Forelimb muscle (tissue), 1 donor: ENCODE measurements around the gene PPCDC. TPM values are rescaled to one million over a fixed set of nuclear protein-coding genes. Genes with fewer than 3 reads are reported as not detected.
"Not testable (repeated sequence)": the region's sequence is repeated elsewhere in the genome, so short reads cannot be mapped to it uniquely, and the experiment has no call there.

Experiments used
- DNase-seq: peaks from one replicate; pipeline ENCODE4 v3.0.0-alpha.2; 2013; ENCODE audit warnings: low read depth
- polyA plus RNA-seq: library from polyadenylated mRNA; unstranded; fragments of 120-200 nt; gene quantifications from one replicate; pipeline ENCODE4 v1.2.1, GENCODE V29; 2013; ENCODE audit not compliant: insufficient read length

PPCDC gene
- polyA plus RNA-seq, 1 donor: 6.1 TPM

DNA sequence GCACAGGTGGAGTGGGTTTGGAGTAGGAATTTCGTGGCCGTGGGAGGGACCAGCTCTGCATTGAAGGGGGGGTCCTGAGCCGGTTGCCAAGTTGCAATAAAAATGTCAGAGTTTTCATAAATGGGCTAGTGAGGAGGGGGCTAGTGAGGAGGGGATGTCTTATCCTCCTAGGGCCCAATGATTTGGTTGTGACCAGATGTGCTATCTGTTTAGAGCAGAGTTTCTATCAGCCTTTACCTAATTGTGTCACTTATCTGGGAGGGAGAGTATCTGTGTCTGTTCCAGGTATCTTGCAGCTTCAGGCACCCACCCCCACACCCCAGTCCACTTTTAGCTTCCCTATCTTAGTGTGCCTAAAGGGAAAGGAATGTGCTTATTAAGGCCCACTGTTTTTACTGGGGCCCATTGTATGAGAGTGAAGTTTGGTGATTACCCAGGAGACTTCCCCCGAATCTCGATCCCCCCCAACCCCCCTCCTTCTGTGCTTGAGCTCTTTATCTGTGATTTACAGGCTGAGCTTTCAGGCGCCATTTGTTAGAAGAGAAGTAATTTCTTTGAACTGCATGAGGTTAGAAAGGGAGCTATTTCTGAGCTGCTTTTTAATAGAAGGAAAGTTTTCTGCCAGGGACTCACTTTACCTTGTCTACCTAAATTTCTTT is 42.6 kb downstream of the PPCDC start:
- no peak for DNase-seq

DNA sequence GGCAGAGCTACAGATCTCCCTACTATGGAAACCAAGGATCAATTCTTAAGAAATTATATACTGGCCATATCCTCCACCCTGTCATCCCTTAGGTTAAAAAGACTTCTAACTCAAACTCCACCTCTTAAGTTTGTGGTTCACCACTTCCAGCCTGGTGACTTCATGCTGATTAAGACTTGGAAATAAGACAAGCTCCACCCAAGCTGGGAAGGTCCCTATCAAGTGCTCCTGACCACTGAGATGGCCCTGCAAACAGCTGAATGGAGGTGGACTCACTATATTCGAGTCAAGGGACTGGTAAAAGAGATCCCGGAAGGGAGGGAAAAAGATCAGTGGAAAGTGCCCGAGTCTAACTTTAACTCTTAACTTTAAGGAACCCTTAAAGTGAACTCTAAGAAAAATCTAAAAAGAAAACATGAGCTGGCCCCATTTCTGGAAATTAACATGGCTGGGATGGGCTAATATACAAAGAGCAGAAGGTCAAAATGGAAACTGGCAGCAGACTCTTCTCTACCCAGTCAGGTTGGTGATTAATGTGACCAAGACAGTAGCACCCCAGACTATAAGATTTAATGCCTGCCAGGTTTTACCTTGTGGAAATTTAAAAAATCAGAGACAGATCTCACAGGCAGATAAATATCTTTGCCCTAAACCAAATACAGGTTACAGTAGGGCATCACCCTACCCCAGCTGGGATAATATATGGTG is 43.9 kb downstream of the PPCDC start:
- no peak for DNase-seq

DNA sequence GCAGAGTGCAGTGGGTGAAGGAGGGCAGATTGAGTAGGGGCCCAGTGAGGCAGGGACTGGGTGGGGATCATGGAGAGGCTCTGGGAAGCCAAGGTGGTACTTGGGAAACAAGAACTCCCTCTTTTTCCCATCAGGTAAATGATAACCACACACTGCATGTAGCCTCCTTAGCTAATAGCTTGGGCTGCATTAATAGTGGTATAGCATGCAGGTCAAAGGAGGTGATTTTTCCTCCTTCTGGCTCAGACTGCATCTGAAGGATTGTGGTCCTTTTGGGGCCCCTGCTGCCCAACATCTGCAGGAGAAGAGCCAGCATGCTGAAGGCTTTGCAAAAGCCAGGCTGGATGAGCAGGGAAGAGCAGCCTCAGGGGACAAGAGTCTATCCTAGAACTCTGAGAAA is 45.4 kb downstream of the PPCDC start:
- no peak for DNase-seq

- DNase-seq: no peak
Observed at GRCh38 chr15:75069301-75069925, 46.0 kb downstream of the PPCDC start.

DNA sequence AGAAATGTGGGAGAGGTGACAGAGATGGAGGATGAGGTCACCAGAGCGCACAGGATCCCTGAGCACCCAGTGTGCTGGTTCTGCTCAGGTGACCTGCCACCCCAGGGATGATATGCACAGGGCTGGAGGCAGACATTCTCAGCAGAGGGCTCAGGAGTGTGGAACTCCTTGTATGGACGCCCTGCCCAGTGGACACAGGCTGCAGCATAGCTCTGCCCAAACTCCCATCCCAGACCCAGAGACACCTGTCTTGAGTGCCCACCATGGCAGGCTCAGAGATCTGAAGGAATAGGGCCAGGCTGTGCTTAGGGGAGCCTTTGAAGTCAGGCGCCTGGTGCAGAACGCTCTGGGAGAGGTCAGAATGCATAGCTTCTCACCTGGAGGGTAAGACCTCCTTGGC is 47.3 kb downstream of the PPCDC start:
- DNase-seq: no peak

- DNase-seq: no peak
Observed at GRCh38 chr15:75073197-75073596, 49.8 kb downstream of the PPCDC start.

DNA sequence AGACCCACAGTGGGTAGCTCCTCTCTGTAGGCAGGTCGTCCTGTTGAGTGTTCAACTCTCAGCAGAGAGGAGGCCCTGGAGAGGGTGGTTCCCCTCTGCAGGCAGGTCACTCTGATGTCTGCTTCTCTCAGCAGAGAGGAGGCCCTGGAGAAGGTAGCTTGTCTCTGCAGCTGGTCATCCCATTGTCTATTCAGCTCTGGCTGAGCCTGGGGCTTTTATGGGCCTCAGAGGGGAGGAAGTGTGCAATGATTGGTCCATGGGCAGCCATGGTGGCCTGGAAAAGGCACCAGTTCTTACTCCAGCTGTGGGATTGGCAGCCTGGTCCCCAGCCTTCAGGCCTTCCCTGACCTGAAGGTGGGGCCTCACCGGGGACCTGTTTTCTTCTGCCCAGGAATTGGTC is 52.9 kb downstream of the PPCDC start:
- DNase-seq: no peak

GRCh38 chr15:75077551-75077961 is 54.2 kb downstream of the PPCDC start:
- DNase-seq: not testable (repeated sequence)

- no peak for DNase-seq
Observed at GRCh38 chr15:75081150-75081549, 57.8 kb downstream of the PPCDC start.

DNA sequence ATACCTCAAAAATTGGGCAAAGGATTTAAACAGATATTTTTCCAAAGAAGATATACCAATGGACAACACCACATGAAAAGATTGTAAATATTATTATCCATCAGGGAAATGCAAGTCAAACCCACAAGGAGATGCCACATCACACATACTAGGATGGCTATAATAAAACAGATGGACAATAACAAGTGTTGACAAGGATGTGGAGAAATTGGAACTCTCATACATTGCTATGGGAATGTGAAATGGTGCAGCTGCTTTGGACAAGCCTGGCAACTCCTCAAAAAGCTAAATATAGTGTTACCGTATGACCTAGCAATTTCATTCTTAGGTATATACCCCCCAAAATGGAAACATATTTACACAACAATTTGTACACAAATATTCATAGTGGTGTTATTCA is 59.3 kb downstream of the PPCDC start:
- no peak for DNase-seq

DNA sequence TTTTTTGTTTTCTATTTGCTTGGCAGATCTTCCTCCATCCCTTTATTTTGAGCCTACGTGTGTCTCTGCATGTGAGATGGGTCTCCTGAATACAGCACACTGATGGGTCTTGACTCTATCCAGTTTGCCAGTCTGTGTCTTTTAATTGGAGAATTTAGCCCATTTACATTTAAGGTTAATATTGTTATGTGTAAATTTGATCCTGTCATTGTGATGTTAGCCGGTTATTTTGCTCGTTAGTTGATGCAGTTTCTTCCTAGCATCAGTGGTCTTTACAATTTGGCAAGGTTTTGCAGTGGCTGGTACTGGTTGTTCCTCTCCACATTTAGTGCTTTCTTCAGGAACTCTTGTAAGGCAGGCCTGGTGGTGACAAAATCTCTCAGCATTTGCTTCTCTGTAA is 62.3 kb downstream of the PPCDC start:
- DNase-seq: not testable (repeated sequence)

DNA sequence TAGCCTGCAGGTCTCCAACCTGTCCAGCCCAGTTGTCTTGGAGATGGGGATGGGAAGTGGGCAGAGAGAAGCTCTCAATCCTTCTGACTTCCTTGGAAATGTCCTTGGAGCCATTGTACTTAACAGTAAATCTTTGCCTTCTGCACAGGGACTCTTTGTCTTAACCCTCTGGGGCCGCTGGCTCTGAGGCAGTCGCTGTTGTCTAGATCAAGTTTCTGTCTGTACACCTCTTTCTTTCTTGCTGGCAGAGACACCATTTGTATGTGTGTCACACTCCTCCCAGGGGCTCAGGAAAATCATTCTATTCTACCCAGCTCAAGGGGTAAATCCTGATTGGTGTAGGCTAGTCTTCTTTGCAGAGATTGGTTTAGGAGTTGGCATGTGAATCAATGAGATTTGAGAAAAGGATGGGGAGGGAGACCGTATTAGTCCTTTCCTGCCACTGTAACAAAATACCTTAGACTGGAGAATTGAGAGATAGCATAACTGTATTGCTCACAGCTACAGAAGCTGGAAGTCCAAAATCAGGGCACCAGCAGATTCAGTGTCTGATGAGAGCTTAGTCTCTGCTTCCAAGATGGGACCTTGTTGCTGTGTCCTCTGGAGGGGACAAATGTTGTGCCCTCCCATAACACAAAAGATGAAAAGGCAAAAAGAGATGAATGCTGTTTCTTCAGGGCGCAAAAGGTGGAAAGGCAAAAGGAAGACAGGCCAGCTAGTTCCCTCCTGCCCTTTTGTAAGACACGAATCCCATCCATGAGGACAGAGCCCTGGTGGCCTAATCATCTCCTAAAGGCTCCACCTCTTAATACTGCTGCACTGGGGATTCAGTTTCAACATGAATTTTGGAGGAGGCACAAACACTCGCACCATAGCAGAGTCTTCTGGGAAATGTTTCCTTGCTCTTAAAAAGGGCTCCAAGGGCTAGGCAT is 66.3 kb downstream of the PPCDC start:
- DNase-seq: no peak

- DNase-seq: no peak
Observed at GRCh38 chr15:75090388-75090734, 67.0 kb downstream of the PPCDC start.

DNA sequence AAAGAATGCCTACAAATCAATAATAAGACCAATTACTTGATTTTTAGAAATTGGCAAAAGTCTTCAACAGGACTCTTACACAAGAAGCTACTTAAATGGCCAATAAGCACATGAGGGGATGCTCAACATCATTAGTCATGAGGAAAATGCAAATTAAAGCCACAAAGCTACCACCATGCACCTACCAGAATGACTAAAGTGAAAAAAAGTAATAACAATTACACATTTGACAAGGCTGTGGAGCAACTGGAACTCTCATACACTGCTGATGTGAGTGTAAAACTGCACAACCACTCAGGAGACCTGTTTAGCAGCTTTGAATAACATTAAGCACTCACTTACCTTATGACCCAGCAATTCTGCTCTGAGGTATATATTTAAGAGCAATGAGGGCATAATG is 68.4 kb downstream of the PPCDC start:
- no peak for DNase-seq

GRCh38 chr15:75094961-75095478 is 71.6 kb downstream of the PPCDC start:
- DNase-seq: not testable (repeated sequence)

GRCh38 chr15:75095594-75095993 is 72.2 kb downstream of the PPCDC start:
- no peak for DNase-seq

DNA sequence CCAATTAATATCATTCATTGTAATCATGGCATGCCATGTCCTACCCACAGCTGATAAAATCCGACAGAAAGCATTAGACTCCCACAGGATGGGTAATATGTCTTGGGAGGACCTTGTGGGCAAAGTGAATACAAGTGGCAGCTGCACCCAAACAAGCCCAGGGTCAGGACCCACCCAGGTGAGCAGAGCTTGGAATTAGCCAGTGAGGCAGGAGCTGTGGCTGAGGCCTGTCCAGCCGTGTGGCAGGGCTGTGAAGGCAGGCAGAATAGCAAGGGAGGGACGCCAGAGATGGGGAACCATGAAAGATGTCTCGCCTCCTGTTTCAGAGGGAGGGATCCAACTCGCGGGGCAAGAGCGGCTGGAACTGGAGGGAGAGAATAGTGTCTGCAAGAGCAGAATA is 74.5 kb downstream of the PPCDC start:
- no peak for DNase-seq

- no peak for DNase-seq
Observed at GRCh38 chr15:75098404-75098803, 75.0 kb downstream of the PPCDC start.
